Breast epithelium (tissue), 4 donors: ENCODE measurements around the gene IQGAP3. TPM values are rescaled to one million over a fixed set of nuclear protein-coding genes. Genes with fewer than 3 reads are reported as not detected.

ENCODE experiments used
- DNase-seq, 2 donors: peaks; one replicate each; pipeline ENCODE4 v3.0.0-alpha.2; 2019; ENCODE audit warnings: low spot score in 2 of 2
- H3K27ac ChIP-seq, 2 donors: fragments of 200-600 bp; sonication (generic) in 1 of 2; one replicate each; pipeline ENCODE4 v1.5.1; 2016 to 2019; ENCODE audit warnings: mild to moderate bottlenecking in 1 of 2
- H3K27me3 ChIP-seq, 2 donors: fragments of 200-600 bp; sonication (generic) in 1 of 2; one replicate each; pipeline versions ENCODE4 v1.5.1 to v1.6.0; 2017 to 2019; ENCODE audit warnings: control low read depth in 1 of 2, mild to moderate bottlenecking in 1 of 2
- H3K36me3 ChIP-seq: fragments of 200-600 bp; one replicate; pipeline ENCODE4 v1.5.1; 2019
- H3K4me1 ChIP-seq, 2 donors: fragments of 200-600 bp; sonication (generic); one replicate each; pipeline ENCODE4 v1.5.1; 2016 to 2019; ENCODE audit warnings: control low read depth in 1 of 2
- H3K4me3 ChIP-seq, 3 donors: fragments of 200-600 bp; sonication (generic); 1 replicate in 2 of 3; 2 replicates in 1 of 3; pipeline ENCODE4 v1.5.1; 2016 to 2019; ENCODE audit warnings: mild to moderate bottlenecking in 3 of 3, moderate library complexity in 2 of 3
- H3K9me3 ChIP-seq, 2 donors: fragments of 200-600 bp; sonication (generic) in 1 of 2; one replicate each; pipeline ENCODE4 v1.5.1; 2016 to 2019; ENCODE audit warnings: control low read depth in 1 of 2
- CTCF ChIP-seq, 3 donors: fragments of 450-650 bp; IDR thresholded peaks; one replicate each; pipeline ENCODE4 v1.5.1; 2016 to 2017; ENCODE audit warnings: antibody characterized with exemption in 3 of 3, mild to moderate bottlenecking in 3 of 3, moderate library complexity in 3 of 3
- POLR2A ChIP-seq: fragments of 450-650 bp; IDR thresholded peaks from one replicate; pipeline ENCODE4 v1.6.1; 2016; ENCODE audit warnings: antibody characterized with exemption, mild to moderate bottlenecking, moderate library complexity
- POLR2AphosphoS5 ChIP-seq, 3 donors: sonication (generic); formaldehyde crosslinking; IDR thresholded peaks; one replicate each; pipeline ENCODE4 v1.6.1; 2017; ENCODE audit warnings: antibody characterized with exemption in 3 of 3
- intact Hi-C: fragments of 100-400 bp; cut with DNase I; formaldehyde crosslinking; loops from one replicate; pipeline ENCODE4 v1.15.1; 2023; ENCODE audit warnings: low total_unique reads
- total RNA-seq, 3 donors: library from RNA; depleted of rRNA; stranded (reverse); fragments of >200 nt; gene quantifications; one replicate each; pipeline ENCODE4 v1.1.0, GENCODE V29; 2016

IQGAP3 gene
- total RNA-seq, 3 donors from 2014 or later: under 0.01 to 1.4 (median 0.15) TPM

GRCh38 chr1:156566436-156566835 is 5.9 kb downstream of the IQGAP3 start:
- DNase-seq: no peak
- intact Hi-C loops: no loop called here
- H3K4me3 ChIP-seq: no peak overlapping the region
- no peak overlapping the region for H3K27ac ChIP-seq
- H3K4me1 ChIP-seq: no peaks in the 10 kb centered on the region
- H3K36me3 ChIP-seq: no peaks in the 10 kb centered on the region
- no peaks in the 10 kb centered on the region for H3K9me3 ChIP-seq
- H3K27me3 ChIP-seq: peaks cover 0 to 1% of the 10 kb centered on the region in 2 donors
- no peak for TF ChIP-seq POLR2A
- no peak for TF ChIP-seq CTCF (IDR thresholded peaks at IDR 0.05)
- no peak for TF ChIP-seq POLR2AphosphoS5 (IDR thresholded peaks at IDR 0.05)

- H3K9me3 ChIP-seq: no peaks in the 10 kb centered on the region
- no peak overlapping the region for H3K4me3 ChIP-seq
- intact Hi-C loops: loop anchor here (1.0 kb wide), 1 partner anchor 18 kb away; no protein-coding TSS in a partner anchor
- H3K36me3 ChIP-seq: no peaks in the 10 kb centered on the region
- TF ChIP-seq POLR2AphosphoS5 (IDR thresholded peaks at IDR 0.05): no peak
- TF ChIP-seq POLR2A: no peak
- no peak for TF ChIP-seq CTCF (IDR thresholded peaks at IDR 0.05)
- no peak overlapping the region for H3K27ac ChIP-seq
- DNase-seq: no peak
- no peaks in the 10 kb centered on the region for H3K27me3 ChIP-seq
- no peaks in the 10 kb centered on the region for H3K4me1 ChIP-seq
Measured at GRCh38 chr1:156565519-156565918, 6.8 kb downstream of the IQGAP3 start.

- intact Hi-C loops: no loop called here
- Histone ChIP-seq H3K36me3 (no peaks in the 10 kb centered on the region), H3K4me3 (no peak overlapping the region), H3K9me3 (no peaks in the 10 kb centered on the region), H3K27ac (no peak overlapping the region), H3K4me1 (no peaks in the 10 kb centered on the region), H3K27me3 (no peaks in the 10 kb centered on the region)
- no peak for DNase-seq
- no peak for TF ChIP-seq CTCF (IDR thresholded peaks at IDR 0.05)
- no peak for TF ChIP-seq POLR2AphosphoS5 (IDR thresholded peaks at IDR 0.05)
- TF ChIP-seq POLR2A: no peak
Measured at GRCh38 chr1:156560585-156561163, 11.7 kb downstream of the IQGAP3 start.

- no peaks in the 10 kb centered on the region for H3K9me3 ChIP-seq
- H3K27me3 ChIP-seq: no peaks in the 10 kb centered on the region
- no peak for TF ChIP-seq CTCF (IDR thresholded peaks at IDR 0.05)
- TF ChIP-seq POLR2AphosphoS5 (IDR thresholded peaks at IDR 0.05): no peak
- TF ChIP-seq POLR2A: no peak
- H3K36me3 ChIP-seq: no peaks in the 10 kb centered on the region
- H3K27ac ChIP-seq: no peak overlapping the region
- intact Hi-C loops: no loop called here
- no peak for DNase-seq
- H3K4me1 ChIP-seq: no peaks in the 10 kb centered on the region
- no peak overlapping the region for H3K4me3 ChIP-seq
Measured at GRCh38 chr1:156559797-156560385, 12.5 kb downstream of the IQGAP3 start.

GRCh38 chr1:156559086-156559796 is 13.1 kb downstream of the IQGAP3 start:
- Histone ChIP-seq H3K4me3 (no peak overlapping the region), H3K4me1 (no peaks in the 10 kb centered on the region), H3K36me3 (no peaks in the 10 kb centered on the region), H3K27ac (no peak overlapping the region), H3K27me3 (no peaks in the 10 kb centered on the region), H3K9me3 (no peaks in the 10 kb centered on the region)
- TF ChIP-seq POLR2AphosphoS5 (IDR thresholded peaks at IDR 0.05) (no peak), POLR2A (no peak), CTCF (IDR thresholded peaks at IDR 0.05) (no peak)
- no peak for DNase-seq
- intact Hi-C loops: no loop called here
